GM21528 (cell line): ENCODE results near the gene ANKRD6.
A peak's percentile ranks its signal among the peaks of the same experiment; 100 is the strongest.
"Not testable (repeated sequence)": the region's sequence is repeated elsewhere in the genome, so short reads cannot be mapped to it uniquely, and the experiment has no call there.

Source experiments
- ATAC-seq: cut with Tn5 transposase; IDR thresholded peaks from one replicate; pipeline ENCODE4 v1.9.1; 2021; ENCODE audit warnings: mild to moderate bottlenecking, moderate library complexity; ENCODE audit not compliant: unreplicated experiment, low FRiP score

The ANKRD6 gene

DNA sequence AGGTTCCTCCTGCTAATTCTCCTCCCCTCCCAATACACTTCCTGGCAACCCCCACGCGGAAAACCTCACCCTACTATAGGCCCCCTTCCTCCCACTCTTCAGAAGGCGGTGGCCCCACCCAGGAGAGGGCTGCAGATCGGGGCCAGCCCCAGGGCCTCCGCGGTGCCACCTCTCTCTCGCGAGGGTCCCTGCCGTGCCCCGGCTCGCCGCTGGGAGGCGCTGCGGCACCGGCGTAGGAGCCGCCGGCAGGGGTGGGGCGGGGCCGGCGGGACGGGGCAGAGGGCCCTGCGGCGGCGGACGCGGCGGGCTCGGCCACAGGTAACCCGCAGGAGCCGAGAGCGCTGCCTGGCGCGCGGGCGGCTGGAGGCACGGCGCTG is at the start of gene ANKRD6:
ANKRD6 (plus strand) TSS at position 278 of the 377 bp plus-strand sequence. CDS start 133,825 bp downstream, outside the sequence.
- peak; percentile 93 for ATAC-seq

- ATAC-seq = peak; percentile 35
Observed at GRCh38 chr6:89385156-89385667, 47.7 kb upstream of the ANKRD6 start.

- no peak for ATAC-seq
Observed at GRCh38 chr6:89385846-89386245, 47.1 kb upstream of the ANKRD6 start.

DNA sequence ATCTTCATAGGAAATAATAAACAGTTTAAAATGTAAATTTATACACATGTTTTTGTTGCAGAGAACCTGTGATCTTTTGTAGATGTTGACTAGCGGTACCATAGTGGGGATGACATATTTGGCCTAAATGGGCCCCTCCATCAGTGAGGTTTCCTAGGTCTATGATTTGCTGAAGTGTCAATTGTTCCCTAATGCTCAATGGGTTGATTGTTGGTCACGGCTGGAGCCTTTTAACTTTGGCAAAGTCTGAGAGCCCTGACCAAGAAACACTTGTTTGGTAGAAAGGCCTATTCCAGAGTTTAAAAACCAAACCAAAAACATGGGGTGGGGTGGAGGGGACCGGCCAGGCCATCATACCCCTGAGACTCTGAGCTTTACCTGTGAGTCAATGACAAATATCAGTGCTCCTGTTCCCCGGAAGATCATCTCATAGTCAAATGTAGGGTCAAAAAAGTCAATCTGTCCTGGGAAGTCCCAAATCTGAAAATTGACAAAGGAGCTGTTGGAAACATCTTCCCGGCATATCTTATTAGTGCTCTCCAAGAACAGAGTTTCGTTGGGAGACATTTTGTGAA is 45.9 kb upstream of the ANKRD6 start:
- ATAC-seq = peak; percentile 24

- ATAC-seq = peak; percentile 96
Observed at GRCh38 chr6:89387516-89388201, 45.3 kb upstream of the ANKRD6 start.

- no peak for ATAC-seq
Observed at GRCh38 chr6:89388846-89389245, 44.1 kb upstream of the ANKRD6 start.

DNA sequence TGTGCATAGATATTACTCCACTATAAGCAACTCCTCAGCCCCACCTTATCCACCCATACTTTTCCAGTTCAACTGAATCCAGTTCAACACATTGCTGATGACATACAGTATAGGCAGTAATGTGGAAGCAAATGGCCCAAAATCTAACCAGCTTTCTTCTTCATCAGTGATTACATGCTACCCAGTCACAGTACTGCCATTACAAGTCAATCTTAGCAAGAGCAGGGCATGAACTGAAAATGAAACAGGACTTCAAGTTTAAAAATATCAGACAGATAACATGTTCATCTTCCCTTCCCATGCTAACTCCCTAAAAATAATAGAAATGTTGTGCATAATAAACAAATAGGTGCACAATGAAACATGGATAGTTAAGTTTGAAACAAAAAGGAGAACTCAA is 40.1 kb upstream of the ANKRD6 start:
- ATAC-seq = no peak

DNA sequence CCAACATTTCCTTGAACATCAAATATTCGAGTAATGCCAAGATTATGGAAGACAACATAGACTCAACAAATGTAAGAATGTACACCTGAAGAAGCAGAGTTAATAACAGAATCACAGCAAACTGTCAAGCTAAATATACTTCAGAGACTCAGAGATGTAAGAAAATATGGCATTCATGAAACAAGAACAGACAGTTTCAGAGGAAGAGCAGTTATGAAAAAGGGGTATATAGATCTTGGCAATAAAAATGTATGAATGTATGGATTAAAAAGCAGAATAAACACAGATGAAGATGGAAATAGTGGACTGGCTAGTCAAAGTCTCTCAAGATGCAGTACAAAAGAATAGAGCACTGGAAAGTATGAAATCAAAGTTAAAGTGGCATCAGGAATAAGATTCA is 39.3 kb upstream of the ANKRD6 start:
- no peak for ATAC-seq

GRCh38 chr6:89397884-89398283 is 35.1 kb upstream of the ANKRD6 start:
- ATAC-seq = not testable (repeated sequence)

DNA sequence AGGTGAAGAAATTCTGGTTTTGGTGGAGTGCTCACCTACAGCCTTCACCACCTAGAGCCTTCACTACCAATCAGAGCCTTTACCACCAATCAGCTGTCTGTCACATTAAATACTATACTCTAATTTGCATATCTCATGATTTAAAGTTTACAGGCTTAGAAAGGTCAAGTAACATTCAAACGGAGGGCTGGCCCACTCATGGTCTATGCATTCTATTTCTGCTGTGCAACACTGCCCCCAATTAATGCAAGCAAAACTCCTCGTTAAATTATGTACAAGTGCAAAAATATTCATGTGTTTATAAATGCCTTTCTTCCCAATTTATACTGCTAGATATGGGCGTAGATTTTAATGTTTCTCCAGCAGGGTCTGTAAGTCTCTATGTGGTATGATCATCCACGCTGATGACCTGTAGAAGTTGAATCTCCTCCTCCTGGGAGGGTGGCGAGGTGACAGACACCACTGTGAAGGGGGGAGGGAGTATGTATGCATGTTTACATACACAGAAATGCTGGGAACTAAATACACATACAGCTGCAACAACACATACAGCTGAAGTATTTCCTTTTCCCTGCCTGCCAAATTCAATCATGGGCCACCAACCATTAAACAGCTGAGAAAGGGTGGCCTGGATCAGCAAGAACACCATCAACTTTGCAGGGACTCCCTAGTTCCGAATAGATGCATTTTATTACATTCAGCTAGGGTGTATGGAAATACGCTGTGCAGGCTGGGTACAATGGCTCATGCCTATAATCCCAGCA is 34.0 kb upstream of the ANKRD6 start:
- no peak for ATAC-seq

- ATAC-seq = no peak
Observed at GRCh38 chr6:89400050-89400449, 32.9 kb upstream of the ANKRD6 start.

DNA sequence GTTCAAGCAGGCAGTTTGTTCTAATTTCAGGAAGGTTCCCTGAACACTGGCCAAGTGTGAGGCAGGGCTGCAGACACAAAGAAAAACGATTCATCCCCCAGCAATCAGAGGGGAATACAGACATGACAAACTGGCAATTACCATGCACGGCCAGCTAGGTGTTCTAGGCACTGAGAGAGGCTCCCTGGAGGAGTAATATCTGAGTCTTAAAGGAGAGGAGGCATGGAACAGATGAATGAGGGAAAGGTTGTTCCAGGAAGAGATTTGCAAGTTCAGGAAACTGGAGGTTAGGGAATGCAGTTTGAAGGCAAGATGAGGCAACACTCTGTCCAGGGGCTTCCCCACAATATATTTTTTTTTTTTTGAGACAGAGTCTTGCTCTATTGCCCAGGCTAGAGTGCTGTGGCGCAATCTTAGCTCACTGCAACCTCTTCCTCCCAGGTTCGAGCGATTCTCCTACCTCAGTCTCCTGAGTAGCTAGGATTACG is 32.0 kb upstream of the ANKRD6 start:
- ATAC-seq = no peak

DNA sequence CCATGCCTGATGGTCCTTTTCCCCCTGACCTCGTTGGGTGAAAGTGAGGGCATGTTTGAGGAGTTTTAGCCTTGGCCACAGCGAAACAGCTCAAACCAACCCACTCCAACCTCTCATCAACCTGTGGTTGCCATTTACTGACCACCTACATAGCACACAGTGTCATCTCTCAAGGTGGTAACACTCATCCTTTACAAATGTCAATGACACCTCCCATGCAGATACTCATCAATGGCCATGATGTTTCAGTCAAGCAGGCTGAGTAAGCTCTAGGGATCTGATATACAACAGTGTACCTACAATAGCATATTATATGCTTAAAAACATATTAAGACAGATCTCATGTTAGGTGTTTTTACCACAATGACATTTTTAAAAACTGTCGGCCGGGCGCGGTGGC is 30.2 kb upstream of the ANKRD6 start:
- no peak for ATAC-seq

DNA sequence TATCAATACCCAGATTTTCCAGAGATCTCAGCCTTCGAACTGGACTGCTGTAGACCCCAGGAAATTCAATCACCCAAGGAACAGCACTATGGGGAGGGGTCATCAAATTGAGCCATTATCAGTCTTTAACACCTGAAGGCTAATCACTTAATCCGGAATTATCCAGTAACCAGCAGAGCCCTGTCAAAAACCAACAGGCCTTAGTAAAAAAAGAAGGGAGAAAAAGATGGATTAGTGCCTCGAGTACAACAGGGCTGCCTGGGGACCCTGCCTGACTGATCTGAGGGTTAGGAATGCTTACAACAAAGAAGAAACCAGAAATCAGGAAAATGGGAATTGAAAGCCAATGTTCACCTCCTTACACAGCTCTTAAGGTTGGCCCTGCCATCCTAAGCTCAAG is 28.4 kb upstream of the ANKRD6 start:
- ATAC-seq = no peak

GRCh38 chr6:89406141-89406540 is 26.8 kb upstream of the ANKRD6 start:
- ATAC-seq = no peak

DNA sequence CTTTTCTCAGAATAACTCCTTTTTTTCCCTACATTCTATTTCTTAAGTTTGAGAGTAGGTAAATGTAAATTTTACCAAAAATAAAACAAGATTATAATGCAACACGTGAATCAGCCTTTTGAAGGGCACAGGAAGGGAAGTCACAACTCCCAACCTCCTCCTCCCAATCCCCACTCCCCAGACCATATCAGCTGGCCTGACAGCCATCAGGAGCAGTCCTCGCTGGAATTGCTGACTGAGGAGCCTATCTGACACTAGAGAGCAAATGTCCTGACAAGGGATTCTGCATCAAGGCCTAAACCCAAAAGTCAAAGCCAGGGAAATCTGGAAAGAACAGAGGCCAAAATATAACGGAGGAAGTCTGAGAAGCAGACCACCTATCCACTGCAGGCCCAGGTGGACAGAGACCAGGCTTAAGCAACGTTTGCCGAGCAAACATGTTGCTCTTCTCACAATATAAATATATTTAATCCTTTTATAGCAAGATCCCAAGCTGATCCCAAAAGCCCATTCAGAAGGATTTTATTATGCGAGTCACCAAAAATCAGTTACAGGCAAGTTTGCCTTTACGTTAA is 23.4 kb upstream of the ANKRD6 start:
- ATAC-seq = no peak

GRCh38 chr6:89410231-89410761 is 22.7 kb upstream of the ANKRD6 start:
- ATAC-seq = no peak

DNA sequence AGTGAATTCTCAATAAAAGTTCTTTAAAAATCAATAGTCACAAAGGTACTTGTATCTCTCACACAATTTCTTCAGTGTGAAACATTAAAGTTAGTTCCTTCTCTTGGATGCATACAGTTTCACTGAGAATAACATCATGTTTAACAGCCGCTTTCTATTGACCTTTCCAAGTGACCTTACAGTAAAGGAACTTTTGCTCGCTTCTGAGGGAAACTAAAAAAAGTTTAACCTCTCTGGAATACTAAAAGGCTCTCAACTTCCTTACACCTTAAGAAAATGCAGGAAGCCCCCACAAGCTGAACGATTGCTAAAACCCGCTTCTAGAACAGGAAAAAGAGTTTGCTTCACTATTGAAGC is 22.2 kb upstream of the ANKRD6 start:
- ATAC-seq = no peak

DNA sequence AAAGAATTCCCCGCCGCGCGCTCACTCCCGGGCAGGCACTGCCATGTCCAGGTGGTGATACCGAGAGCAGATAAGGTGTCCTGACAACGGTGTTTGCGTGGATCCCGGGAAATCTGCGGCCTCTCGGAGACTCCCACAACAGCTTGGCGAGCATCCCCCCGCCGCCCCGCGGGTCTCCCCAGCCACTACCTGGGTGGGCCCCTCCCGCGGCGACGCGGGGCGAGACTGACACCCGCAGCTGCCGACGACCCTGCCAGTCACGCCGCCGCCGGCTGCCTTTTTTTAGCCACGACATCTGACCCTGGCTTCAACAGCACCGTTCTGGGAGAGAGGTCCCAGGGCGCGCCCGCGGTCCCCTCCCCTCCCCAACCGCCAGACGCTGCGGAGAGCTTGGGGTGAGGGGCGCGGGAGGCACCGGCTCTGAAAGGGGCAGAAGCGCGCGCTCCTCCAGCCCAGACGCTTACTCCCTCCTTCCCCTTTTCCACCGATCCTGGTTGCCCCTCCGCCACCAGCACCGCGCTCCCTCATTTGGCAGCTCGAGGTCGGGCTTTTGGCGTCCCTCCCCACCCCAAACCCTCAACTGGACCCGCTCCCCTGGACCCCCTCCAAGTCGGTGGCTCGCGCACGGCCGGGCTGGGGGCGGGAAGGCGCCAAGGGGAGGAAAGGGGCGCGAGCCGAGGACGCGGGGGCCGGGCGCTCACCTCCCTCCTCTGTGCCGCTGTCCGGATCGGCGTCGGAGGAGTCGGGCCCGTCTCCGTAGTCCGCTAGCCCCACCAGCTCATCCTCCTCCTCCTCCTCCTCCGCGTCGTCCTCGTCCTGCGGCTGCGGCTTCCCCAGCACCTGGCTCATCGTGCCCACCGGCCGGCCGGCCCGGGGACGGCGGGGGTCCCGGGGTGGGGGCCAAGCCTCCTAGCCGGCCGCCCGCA is 21.5 kb upstream of the ANKRD6 start:
- peak; percentile 55 for ATAC-seq
